DND-41 (cell line): ENCODE data around the gene CADPS.

ENCODE experiments used
- ATAC-seq: fragments of 200-7000 bp; cut with Tn5 transposase; 3 replicates; pipeline ENCODE4 v1.9.1; 2021; ENCODE audit warnings: low read depth; ENCODE audit not compliant: insufficient read depth
- DNase-seq: peaks from one replicate; pipeline ENCODE4 v3.0.0-alpha.2; 2020
- H2AFZ ChIP-seq: 2 replicates; pipeline ENCODE4 v1.6.0; 2012; ENCODE audit warnings: low read depth, low read length
- H3K27ac ChIP-seq: 2 replicates; pipeline ENCODE4 v1.5.1; 2012; ENCODE audit warnings: low read length, inconsistent platforms
- H3K27me3 ChIP-seq: fragments of 200-600 bp; sonication (generic); 2 replicates; pipeline ENCODE4 v1.6.0; 2012; ENCODE audit warnings: low read length, mild to moderate bottlenecking, inconsistent platforms; ENCODE audit not compliant: insufficient read depth, poor library complexity
- H3K36me3 ChIP-seq: 2 replicates; pipeline ENCODE4 v1.5.1; 2012; ENCODE audit warnings: low read length, inconsistent platforms; ENCODE audit not compliant: insufficient read depth
- H3K4me1 ChIP-seq: 2 replicates; pipeline ENCODE4 v1.5.1; 2012; ENCODE audit warnings: mild to moderate bottlenecking, low read length; ENCODE audit not compliant: insufficient read depth
- H3K4me2 ChIP-seq: 2 replicates; pipeline ENCODE4 v1.6.0; 2012; ENCODE audit warnings: mild to moderate bottlenecking, moderate library complexity, low read length, inconsistent platforms; ENCODE audit not compliant: insufficient read depth
- H3K4me3 ChIP-seq, 2 experiments: fragments of 200-600 bp in 1 of 2; shearing (Covaris generic) in 1 of 2; 2 replicates each; pipeline ENCODE4 v1.5.1; 2012 to 2016; ENCODE audit warnings: inconsistent platforms in 2 of 2, low read length in 2 of 2, mild to moderate bottlenecking in 2 of 2, low read depth in 1 of 2, moderate library complexity in 1 of 2
- H3K79me2 ChIP-seq: 2 replicates; pipeline ENCODE4 v1.6.0; 2012; ENCODE audit warnings: low read length, inconsistent platforms; ENCODE audit not compliant: insufficient read depth
- H3K9ac ChIP-seq: 2 replicates; pipeline ENCODE4 v1.6.0; 2012; ENCODE audit warnings: low read depth, mild to moderate bottlenecking, inconsistent platforms, low read length, moderate library complexity
- H3K9me3 ChIP-seq: 2 replicates; pipeline ENCODE4 v1.5.1; 2012; ENCODE audit warnings: low read length, moderate library complexity, mild to moderate bottlenecking, inconsistent platforms; ENCODE audit not compliant: insufficient read depth, severe bottlenecking
- H4K20me1 ChIP-seq: 2 replicates; pipeline ENCODE4 v1.6.0; 2012; ENCODE audit warnings: low read length; ENCODE audit not compliant: insufficient read depth
- CTCF ChIP-seq: IDR thresholded peaks from 2 replicates; pipeline ENCODE4 v1.5.1; 2012; ENCODE audit warnings: borderline replicate concordance, low read length, moderate library complexity, mild to moderate bottlenecking; ENCODE audit not compliant: poor library complexity, severe bottlenecking; ENCODE audit errors: extremely low read depth
- EZH2 ChIP-seq: IDR thresholded peaks from 3 replicates; pipeline ENCODE4 v1.6.1; 2012; ENCODE audit warnings: borderline replicate concordance, low read depth, mild to moderate bottlenecking, moderate library complexity, low read length, inconsistent platforms; ENCODE audit not compliant: severe bottlenecking

The CADPS gene

GRCh38 chr3:62558549-62559112 lies 316.6 kb downstream of the CADPS start:
- DNase-seq (peak; percentile 10), ATAC-seq (0 out of 3 replicates have a peak, but pooled peaks have one; percentile 37)
- Histone ChIP-seq H3K36me3 (no peaks in the 10 kb centered on the region), H3K79me2 (no peaks in the 10 kb centered on the region), H3K27ac (no peak overlapping the region), H3K4me3 (no peak overlapping the region), H3K4me2 (no peak overlapping the region), H4K20me1 (no peaks in the 10 kb centered on the region), H3K4me1 (no peaks in the 10 kb centered on the region), H3K27me3 (peaks cover 3% of the 10 kb centered on the region), H3K9me3 (no peaks in the 10 kb centered on the region), H3K9ac (no peak overlapping the region), H2AFZ (no peak overlapping the region)
- no peak for TF ChIP-seq EZH2
- peak; percentile 52 for TF ChIP-seq CTCF

- DNase-seq (no peak), ATAC-seq (no peak)
- Histone ChIP-seq H3K36me3 (no peaks in the 10 kb centered on the region), H3K27me3 (peaks cover 3% of the 10 kb centered on the region), H2AFZ (no peak overlapping the region), H3K9me3 (no peaks in the 10 kb centered on the region), H3K4me3 (no peak overlapping the region), H3K27ac (no peak overlapping the region), H3K79me2 (no peaks in the 10 kb centered on the region), H3K4me2 (no peak overlapping the region), H3K4me1 (no peaks in the 10 kb centered on the region), H3K9ac (no peak overlapping the region), H4K20me1 (no peaks in the 10 kb centered on the region)
- TF ChIP-seq CTCF (no peak), EZH2 (no peak)
These were observed 317.2 kb downstream of the CADPS start for GRCh38 chr3:62557983-62558382.

- Histone ChIP-seq H3K4me3 (no peak overlapping the region), H3K36me3 (no peaks in the 10 kb centered on the region), H3K4me2 (no peak overlapping the region), H3K9ac (no peak overlapping the region), H3K9me3 (no peaks in the 10 kb centered on the region), H3K27me3 (peaks cover 3% of the 10 kb centered on the region), H3K79me2 (no peaks in the 10 kb centered on the region), H4K20me1 (no peaks in the 10 kb centered on the region), H3K27ac (no peak overlapping the region), H3K4me1 (no peaks in the 10 kb centered on the region), H2AFZ (no peak overlapping the region)
- ATAC-seq: no peak
- no peak for DNase-seq
- no peak for TF ChIP-seq CTCF
- no peak for TF ChIP-seq EZH2
These were observed 317.8 kb downstream of the CADPS start for GRCh38 chr3:62557450-62557849.
